CD14-positive monocyte (primary cell): ENCODE measurements around the gene SPTB. TPM values are rescaled to one million over a fixed set of nuclear protein-coding genes. Genes with fewer than 3 reads are reported as not detected.

Source experiments
- DNase-seq, 3 donors: peaks; one replicate each; pipeline ENCODE4 v3.0.0-alpha.2; 2011 to 2022
- H2AFZ ChIP-seq: 2 replicates; pipeline ENCODE4 v1.6.0; 2012; ENCODE audit warnings: mild to moderate bottlenecking, low read depth, low read length, inconsistent platforms; ENCODE audit not compliant: insufficient read depth, poor library complexity, severe bottlenecking
- H3K27ac ChIP-seq, 2 donors: 1 replicate in 1 of 2; 2 replicates in 1 of 2; pipeline ENCODE4 v1.5.1; 2012 to 2013; ENCODE audit warnings: low read length in 2 of 2, control low read depth in 1 of 2, inconsistent platforms in 1 of 2, low read depth in 1 of 2, mild to moderate bottlenecking in 1 of 2
- H3K27me3 ChIP-seq, 2 donors: one replicate each; pipeline versions ENCODE4 v1.6.0 to v1.6.1; 2011 to 2013; ENCODE audit warnings: low read length in 2 of 2; ENCODE audit not compliant: control insufficient read depth in 2 of 2, insufficient read depth in 2 of 2
- H3K36me3 ChIP-seq, 2 donors: replicated peaks in 1 of 2; 1 replicate in 1 of 2; 2 replicates in 1 of 2; pipeline versions ENCODE4 v1.5.1 to v1.6.1; 2012 to 2013; ENCODE audit warnings: low read length in 2 of 2, control low read depth in 1 of 2, inconsistent platforms in 1 of 2, mild to moderate bottlenecking in 1 of 2; ENCODE audit not compliant: insufficient read depth in 2 of 2, control insufficient read depth in 1 of 2
- H3K4me1 ChIP-seq, 2 donors: 1 replicate in 1 of 2; 2 replicates in 1 of 2; pipeline versions ENCODE4 v1.5.1 to v1.6.1; 2012 to 2013; ENCODE audit warnings: low read length in 2 of 2, control low read depth in 1 of 2, inconsistent platforms in 1 of 2, mild to moderate bottlenecking in 1 of 2, moderate library complexity in 1 of 2; ENCODE audit not compliant: insufficient read depth in 2 of 2, control insufficient read depth in 1 of 2
- H3K4me2 ChIP-seq: replicated peaks from 2 replicates; pipeline ENCODE3; 2012; ENCODE audit warnings: low read length, moderate library complexity, mild to moderate bottlenecking; ENCODE audit not compliant: poor library complexity, severe bottlenecking; ENCODE audit errors: extremely low read depth
- H3K4me3 ChIP-seq, 3 experiments: fragments of 200-600 bp in 1 of 3; sonication (generic) in 1 of 3; replicated peaks in 1 of 3; 1 replicate in 2 of 3; 2 replicates in 1 of 3; pipeline ENCODE4 v1.5.1; 2011 to 2013; ENCODE audit warnings: low read length in 3 of 3, mild to moderate bottlenecking in 3 of 3, control low read depth in 2 of 3, low read depth in 2 of 3, inconsistent platforms in 1 of 3, moderate library complexity in 1 of 3
- H3K79me2 ChIP-seq: 2 replicates; pipeline ENCODE4 v1.6.0; 2012; ENCODE audit warnings: mild to moderate bottlenecking, control low read depth, inconsistent platforms, low read length, moderate library complexity; ENCODE audit not compliant: insufficient read depth
- H3K9ac ChIP-seq: 2 replicates; pipeline ENCODE4 v1.6.0; 2017; ENCODE audit warnings: low read length, mild to moderate bottlenecking; ENCODE audit not compliant: insufficient read depth, poor library complexity, severe bottlenecking
- H3K9me3 ChIP-seq, 2 donors: replicated peaks in 1 of 2; 1 replicate in 1 of 2; 2 replicates in 1 of 2; pipeline versions ENCODE4 v1.5.1 to v1.6.1; 2012 to 2013; ENCODE audit warnings: low read length in 2 of 2, control low read depth in 1 of 2; ENCODE audit not compliant: control insufficient read depth in 1 of 2, insufficient read depth in 1 of 2
- H4K20me1 ChIP-seq: 2 replicates; pipeline ENCODE4 v1.6.0; 2012; ENCODE audit warnings: mild to moderate bottlenecking, low read length, control low read depth, moderate library complexity; ENCODE audit not compliant: insufficient read depth
- H3K27ac Mint-ChIP-seq, 7 donors: one replicate each; pipeline ENCODE4 v1.8.0; 2020; ENCODE audit warnings: mild to moderate bottlenecking in 7 of 7, mixed read lengths in 7 of 7, moderate library complexity in 6 of 7, inconsistent platforms in 2 of 7
- H3K27me3 Mint-ChIP-seq, 3 donors: one replicate each; pipeline ENCODE4 v1.8.0; 2021 to 2022; ENCODE audit warnings: low read depth in 3 of 3, mild to moderate bottlenecking in 3 of 3, mixed read lengths in 3 of 3, moderate library complexity in 3 of 3, inconsistent platforms in 1 of 3
- H3K36me3 Mint-ChIP-seq, 2 donors: one replicate each; pipeline ENCODE4 v1.8.0; 2020; ENCODE audit warnings: mixed read lengths in 2 of 2, inconsistent platforms in 1 of 2, mild to moderate bottlenecking in 1 of 2
- H3K4me1 Mint-ChIP-seq: one replicate; pipeline ENCODE4 v1.8.0; 2020; ENCODE audit warnings: mild to moderate bottlenecking, mixed read lengths
- H3K4me3 Mint-ChIP-seq, 2 donors: one replicate each; pipeline ENCODE4 v1.8.0; 2020; ENCODE audit warnings: mild to moderate bottlenecking in 2 of 2, mixed read lengths in 2 of 2, moderate library complexity in 1 of 2
- H3K9me3 Mint-ChIP-seq, 7 donors: one replicate each; pipeline ENCODE4 v1.8.0; 2020 to 2022; ENCODE audit warnings: mixed read lengths in 7 of 7, mild to moderate bottlenecking in 6 of 7, moderate library complexity in 6 of 7, inconsistent platforms in 2 of 7
- WGBS: methylation state at CpG from one replicate; pipeline ENCODE4 v1.1.5; 2013; ENCODE audit warnings: missing lambda C conversion rate; ENCODE audit not compliant: insufficient coverage; 5-methylcytosine and 5-hydroxymethylcytosine counted together
- intact Hi-C, 2 donors: fragments of 100-400 bp; cut with micrococcal nuclease; formaldehyde crosslinking; loops; one replicate each; pipeline versions ENCODE4 v1.15.0 to v1.15.1; 2023
- polyA plus RNA-seq, 3 donors: library from polyadenylated mRNA; depleted of rRNA in 1 of 3; unstranded in 2 of 3; stranded (reverse) in 1 of 3; fragments of 300-500 nt in 2 of 3; fragments of >200 nt in 1 of 3; fragmentation: Illumina TruSeq in 2 of 3; gene quantifications; 1 replicate in 2 of 3; 2 replicates in 1 of 3; pipeline ENCODE4 v1.2.3, GENCODE V29; 2012 to 2021
- TF ChIP-seq, protein P1 (sequence below): fragments of 200-600 bp; IDR thresholded peaks from one replicate; pipeline ENCODE4 v1.8.0; 2022; ENCODE audit warnings: antibody characterized with exemption, mild to moderate bottlenecking

Gene SPTB
- polyA plus RNA-seq, 3 donors: not detected

DNA sequence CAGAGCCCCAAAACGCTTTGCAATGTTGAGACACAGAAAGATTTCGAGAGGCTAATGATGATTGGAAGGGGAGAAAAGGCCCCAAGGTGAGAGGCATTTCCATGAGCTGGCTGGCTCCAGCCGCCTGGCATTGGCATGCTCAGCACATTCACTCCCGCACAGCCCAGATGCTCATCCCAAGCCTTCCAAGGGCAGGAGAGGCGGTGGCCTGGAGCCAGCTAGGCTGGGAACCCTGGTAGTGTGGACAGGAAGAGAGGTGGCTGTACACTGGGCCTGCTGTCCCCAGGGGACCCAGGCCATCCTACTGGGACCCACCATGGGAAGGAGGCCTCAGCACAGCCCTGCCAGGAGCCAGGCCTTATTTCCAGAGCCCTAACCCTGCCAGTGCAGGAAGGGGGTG lies 72.2 kb downstream of the SPTB start:
- intact Hi-C loops: no loop called here
- no peak for DNase-seq
- Histone ChIP-seq H3K9ac (no peak overlapping the region), H3K9me3 (no peaks in the 10 kb centered on the region), H3K4me1 (no peaks in the 10 kb centered on the region), H2AFZ (no peak overlapping the region), H3K27ac (no peak overlapping the region), H4K20me1 (no peaks in the 10 kb centered on the region), H3K79me2 (no peaks in the 10 kb centered on the region), H3K4me2 (no peak overlapping the region), H3K36me3 (no peaks in the 10 kb centered on the region), H3K4me3 (no peak overlapping the region), H3K27me3 (peaks cover 0 to 2% of the 10 kb centered on the region in 2 donors)
- Mint-ChIP-seq H3K9me3 (peaks cover 0 to 4% (median 0%) of the 10 kb centered on the region in 7 donors), H3K27me3 (peaks cover under 1 to 8% (median 4%) of the 10 kb centered on the region in 3 donors), H3K36me3 (no peaks in the 10 kb centered on the region), H3K4me3 (no peak overlapping the region), H3K4me1 (no peaks in the 10 kb centered on the region), H3K27ac (no peak overlapping the region)
- 90% methylated on average over 4 of the region's 5 CpGs for WGBS
- TF ChIP-seq, protein P1, sequence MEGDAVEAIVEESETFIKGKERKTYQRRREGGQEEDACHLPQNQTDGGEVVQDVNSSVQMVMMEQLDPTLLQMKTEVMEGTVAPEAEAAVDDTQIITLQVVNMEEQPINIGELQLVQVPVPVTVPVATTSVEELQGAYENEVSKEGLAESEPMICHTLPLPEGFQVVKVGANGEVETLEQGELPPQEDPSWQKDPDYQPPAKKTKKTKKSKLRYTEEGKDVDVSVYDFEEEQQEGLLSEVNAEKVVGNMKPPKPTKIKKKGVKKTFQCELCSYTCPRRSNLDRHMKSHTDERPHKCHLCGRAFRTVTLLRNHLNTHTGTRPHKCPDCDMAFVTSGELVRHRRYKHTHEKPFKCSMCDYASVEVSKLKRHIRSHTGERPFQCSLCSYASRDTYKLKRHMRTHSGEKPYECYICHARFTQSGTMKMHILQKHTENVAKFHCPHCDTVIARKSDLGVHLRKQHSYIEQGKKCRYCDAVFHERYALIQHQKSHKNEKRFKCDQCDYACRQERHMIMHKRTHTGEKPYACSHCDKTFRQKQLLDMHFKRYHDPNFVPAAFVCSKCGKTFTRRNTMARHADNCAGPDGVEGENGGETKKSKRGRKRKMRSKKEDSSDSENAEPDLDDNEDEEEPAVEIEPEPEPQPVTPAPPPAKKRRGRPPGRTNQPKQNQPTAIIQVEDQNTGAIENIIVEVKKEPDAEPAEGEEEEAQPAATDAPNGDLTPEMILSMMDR: no peak

DNA sequence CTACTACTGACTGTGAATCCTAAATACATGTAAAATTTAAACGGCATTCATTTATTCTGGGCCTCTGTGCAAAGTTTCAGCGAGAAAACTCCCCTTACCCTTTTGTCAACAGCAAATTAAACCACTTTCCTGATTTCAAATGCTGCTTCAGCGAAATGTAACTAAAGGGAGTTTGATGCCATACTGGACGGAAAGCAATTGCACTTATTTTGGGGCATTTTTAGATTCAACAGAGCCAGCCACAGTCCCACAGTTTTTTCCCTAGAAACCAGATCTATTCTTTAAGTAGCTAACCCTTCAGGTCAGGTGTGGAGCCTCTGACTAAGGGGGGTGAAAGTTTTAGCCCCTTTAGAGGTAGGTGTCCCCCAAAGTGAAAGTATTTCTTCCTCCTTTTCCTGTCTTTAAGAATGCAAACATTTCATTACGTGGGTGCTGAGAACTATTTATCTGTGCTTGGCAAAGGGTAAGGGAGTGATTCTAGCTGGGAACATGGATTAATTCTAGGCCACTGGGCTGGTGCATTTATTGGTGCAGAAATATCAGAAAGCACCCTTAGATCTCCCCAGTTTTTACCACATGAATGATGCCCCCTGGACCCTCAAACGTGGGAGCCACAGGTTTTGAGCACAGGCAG lies 72.7 kb downstream of the SPTB start:
- intact Hi-C loops: no loop called here
- Mint-ChIP-seq H3K4me3 (no peak overlapping the region), H3K4me1 (no peaks in the 10 kb centered on the region), H3K9me3 (peaks cover 0 to 4% (median 0%) of the 10 kb centered on the region in 7 donors), H3K27ac (no peak overlapping the region), H3K36me3 (no peaks in the 10 kb centered on the region), H3K27me3 (peaks cover 4 to 6% (median 6%) of the 10 kb centered on the region in 3 donors)
- no peaks in the 10 kb centered on the region for H3K79me2 ChIP-seq
- no peaks in the 10 kb centered on the region for H4K20me1 ChIP-seq
- H3K4me3 ChIP-seq: no peak overlapping the region
- no peaks in the 10 kb centered on the region for H3K9me3 ChIP-seq
- DNase-seq: no peak
- 93% methylated on average over 4 of the region's 6 CpGs for WGBS
- no peaks in the 10 kb centered on the region for H3K36me3 ChIP-seq
- H3K9ac ChIP-seq: no peak overlapping the region
- H3K4me2 ChIP-seq: no peak overlapping the region
- TF ChIP-seq, protein P1: no peak
- H3K27ac ChIP-seq: no peak overlapping the region
- H2AFZ ChIP-seq: no peak overlapping the region
- no peaks in the 10 kb centered on the region for H3K4me1 ChIP-seq
- H3K27me3 ChIP-seq: no peaks in the 10 kb centered on the region
